OCI-LY1 (cell line): ENCODE data around the gene OSR1.
A peak's percentile ranks its signal among the peaks of the same experiment; 100 is the strongest.

ENCODE experiments used
- H2AFZ ChIP-seq: fragments of 200-600 bp; sonication (generic), shearing (Covaris generic); 2 replicates; pipeline ENCODE4 v1.6.0; 2014; ENCODE audit warnings: antibody characterized with exemption, mild to moderate bottlenecking, low read length
- H3F3A ChIP-seq: fragments of 200-600 bp; sonication (generic), shearing (Covaris generic); 2 replicates; pipeline ENCODE4 v1.6.0; 2014; ENCODE audit warnings: mild to moderate bottlenecking, antibody characterized with exemption, low read length, moderate library complexity; ENCODE audit not compliant: insufficient read depth
- H3K27ac ChIP-seq: fragments of 200-600 bp; sonication (generic); 2 replicates; pipeline ENCODE4 v1.5.1; 2014; ENCODE audit warnings: low read length, mixed run types, mild to moderate bottlenecking, low read depth; ENCODE audit not compliant: poor library complexity, severe bottlenecking
- H3K27me3 ChIP-seq: fragments of 200-600 bp; sonication (generic); 2 replicates; pipeline ENCODE4 v1.6.0; 2014; ENCODE audit warnings: antibody characterized with exemption, mild to moderate bottlenecking, low read length, moderate library complexity; ENCODE audit not compliant: insufficient read depth
- H3K36me3 ChIP-seq: fragments of 200-600 bp; sonication (generic); 2 replicates; pipeline ENCODE4 v1.6.1; 2014; ENCODE audit warnings: mild to moderate bottlenecking, antibody characterized with exemption, low read length, moderate library complexity, mixed read lengths; ENCODE audit not compliant: insufficient read depth
- H3K4me1 ChIP-seq: fragments of 200-600 bp; sonication (generic); 2 replicates; pipeline ENCODE4 v1.5.1; 2014; ENCODE audit warnings: mild to moderate bottlenecking, low read length, moderate library complexity; ENCODE audit not compliant: insufficient read depth, severe bottlenecking
- H3K4me2 ChIP-seq: fragments of 200-600 bp; sonication (generic), shearing (Covaris generic); 2 replicates; pipeline ENCODE4 v1.6.1; 2014; ENCODE audit warnings: low read length
- H3K4me3 ChIP-seq: fragments of 200-600 bp; sonication (generic); 2 replicates; pipeline ENCODE4 v1.5.1; 2014; ENCODE audit warnings: low read length, low read depth, mild to moderate bottlenecking, mixed read lengths; ENCODE audit not compliant: poor library complexity, severe bottlenecking
- H3K79me2 ChIP-seq: fragments of 200-600 bp; shearing (Covaris generic); 2 replicates; pipeline ENCODE4 v1.6.1; 2016; ENCODE audit warnings: mixed run types, low read length, mixed read lengths; ENCODE audit not compliant: insufficient read depth
- H3K9ac ChIP-seq: fragments of 200-600 bp; sonication (generic), shearing (Covaris generic); 2 replicates; pipeline ENCODE4 v1.6.1; 2014; ENCODE audit warnings: mild to moderate bottlenecking, low read length, mixed read lengths
- H3K9me2 ChIP-seq: fragments of 200-600 bp; sonication (generic), shearing (Covaris generic); 2 replicates; pipeline ENCODE4 v1.6.1; 2014; ENCODE audit warnings: low read depth, mild to moderate bottlenecking, low read length, mixed read lengths
- H3K9me3 ChIP-seq: fragments of 200-600 bp; shearing (Covaris generic); 2 replicates; pipeline ENCODE4 v1.6.1; 2014; ENCODE audit warnings: low read length, mixed read lengths
- H4K20me1 ChIP-seq: fragments of 200-600 bp; sonication (generic), shearing (Covaris generic); 2 replicates; pipeline ENCODE4 v1.6.0; 2016; ENCODE audit warnings: mild to moderate bottlenecking, low read length; ENCODE audit not compliant: insufficient read depth
- CTCF ChIP-seq: fragments of 200-600 bp; sonication (generic), shearing (Covaris generic); IDR thresholded peaks from 2 replicates; pipeline ENCODE4 v1.5.1; 2017; ENCODE audit warnings: mild to moderate bottlenecking, antibody characterized with exemption, low read length, moderate library complexity, mixed read lengths
- EZH2 ChIP-seq: fragments of 200-600 bp; sonication (generic), shearing (Covaris generic); IDR thresholded peaks from 2 replicates; pipeline ENCODE4 v1.8.0; 2017; ENCODE audit warnings: borderline replicate concordance, mixed run types, mild to moderate bottlenecking, antibody characterized with exemption, low read length, moderate library complexity, mixed read lengths

The OSR1 gene

GRCh38 chr2:19380532-19380931 is 22.1 kb upstream of the OSR1 start:
- H3K79me2 ChIP-seq = no peaks in the 10 kb centered on the region
- no peaks in the 10 kb centered on the region for H3K4me1 ChIP-seq
- no peak overlapping the region for H3K27ac ChIP-seq
- H3K27me3 ChIP-seq = no peaks in the 10 kb centered on the region
- no peak overlapping the region for H3K9ac ChIP-seq
- TF ChIP-seq CTCF = no peak
- no peak for TF ChIP-seq EZH2
- H3K9me3 ChIP-seq = no peaks in the 10 kb centered on the region
- no peaks in the 10 kb centered on the region for H4K20me1 ChIP-seq
- H3K4me3 ChIP-seq = no peak overlapping the region
- no peak overlapping the region for H3K4me2 ChIP-seq
- H3K9me2 ChIP-seq = no peaks in the 10 kb centered on the region
- H3K36me3 ChIP-seq = no peaks in the 10 kb centered on the region
- no peaks in the 10 kb centered on the region for H3F3A ChIP-seq
- no peak overlapping the region for H2AFZ ChIP-seq

- Histone ChIP-seq H3F3A (no peaks in the 10 kb centered on the region), H3K4me2 (no peak overlapping the region), H3K4me1 (no peaks in the 10 kb centered on the region), H3K79me2 (no peaks in the 10 kb centered on the region), H3K4me3 (no peak overlapping the region), H4K20me1 (no peaks in the 10 kb centered on the region), H2AFZ (no peak overlapping the region), H3K36me3 (no peaks in the 10 kb centered on the region), H3K27ac (no peak overlapping the region), H3K9me3 (no peaks in the 10 kb centered on the region), H3K9me2 (no peaks in the 10 kb centered on the region), H3K9ac (no peak overlapping the region), H3K27me3 (no peaks in the 10 kb centered on the region)
- TF ChIP-seq EZH2 = no peak
- TF ChIP-seq CTCF = no peak
Measured at GRCh38 chr2:19378939-19379338, 20.5 kb upstream of the OSR1 start.

GRCh38 chr2:19377717-19378116 is 19.3 kb upstream of the OSR1 start:
- H3K27ac ChIP-seq = no peak overlapping the region
- H3K4me2 ChIP-seq = no peak overlapping the region
- H3K9ac ChIP-seq = no peak overlapping the region
- H3K27me3 ChIP-seq = no peaks in the 10 kb centered on the region
- H3K9me2 ChIP-seq = no peaks in the 10 kb centered on the region
- no peaks in the 10 kb centered on the region for H3K79me2 ChIP-seq
- no peak overlapping the region for H3K4me3 ChIP-seq
- H4K20me1 ChIP-seq = no peaks in the 10 kb centered on the region
- peak; percentile 34; the same call in 1 of the 2 replicates for TF ChIP-seq CTCF
- no peak for TF ChIP-seq EZH2
- no peaks in the 10 kb centered on the region for H3K9me3 ChIP-seq
- H3K4me1 ChIP-seq = no peaks in the 10 kb centered on the region
- no peaks in the 10 kb centered on the region for H3K36me3 ChIP-seq
- no peak overlapping the region for H2AFZ ChIP-seq
- no peaks in the 10 kb centered on the region for H3F3A ChIP-seq
